HG03097 (cell line): ENCODE results near the gene WARS2.
A peak's percentile ranks its signal among the peaks of the same experiment; 100 is the strongest.
"Not testable (repeated sequence)": the region's sequence is repeated elsewhere in the genome, so short reads cannot be mapped to it uniquely, and the experiment has no call there.

Experiments used
- ATAC-seq: cut with Tn5 transposase; IDR thresholded peaks from one replicate; pipeline ENCODE4 v1.9.1; 2021; ENCODE audit not compliant: unreplicated experiment, low FRiP score

The WARS2 gene

GRCh38 chr1:119141020-119141424, 569 bp upstream of the WARS2 start:
- ATAC-seq = no peak

GRCh38 chr1:119139857-119140176, 636 bp downstream of the WARS2 start:
- peak; percentile 23 for ATAC-seq

DNA sequence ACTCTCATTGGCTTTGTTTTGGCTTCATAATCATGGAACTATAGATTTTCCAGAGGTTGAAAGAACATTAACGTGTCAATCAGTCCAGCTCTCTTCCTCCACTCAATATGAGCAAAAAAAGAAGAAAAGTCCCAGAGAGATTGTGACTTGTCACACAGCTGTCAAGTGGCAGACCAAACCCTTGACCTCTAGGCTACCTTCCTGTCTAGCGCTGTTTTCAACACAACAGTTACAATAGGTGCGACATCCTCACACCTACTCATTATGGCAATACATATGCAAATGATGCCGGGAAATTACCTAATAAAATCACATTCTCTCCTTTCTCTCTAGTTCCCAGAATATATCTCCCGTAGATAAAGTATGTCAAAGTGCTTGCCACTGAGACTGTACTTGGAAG, 1.1 kb downstream of the WARS2 start:
- ATAC-seq = no peak

DNA sequence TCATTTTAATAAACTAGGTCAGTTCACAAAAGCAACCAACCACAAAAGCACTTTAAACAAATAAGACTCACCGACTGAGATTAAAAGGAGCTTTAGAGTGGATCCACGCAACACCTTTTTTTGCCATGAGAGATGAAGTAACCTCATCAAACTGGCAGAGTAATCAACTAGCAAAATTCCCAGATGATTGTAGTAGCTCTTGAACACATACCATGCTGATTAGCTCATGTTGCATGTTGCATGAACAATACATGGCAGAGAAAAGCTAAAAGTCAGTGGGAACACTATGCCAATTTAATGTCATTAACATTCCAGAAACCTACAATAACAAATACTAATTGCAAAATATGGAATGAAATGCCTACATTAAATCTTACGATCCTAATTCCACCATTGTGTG, 4.1 kb downstream of the WARS2 start:
- ATAC-seq = no peak

DNA sequence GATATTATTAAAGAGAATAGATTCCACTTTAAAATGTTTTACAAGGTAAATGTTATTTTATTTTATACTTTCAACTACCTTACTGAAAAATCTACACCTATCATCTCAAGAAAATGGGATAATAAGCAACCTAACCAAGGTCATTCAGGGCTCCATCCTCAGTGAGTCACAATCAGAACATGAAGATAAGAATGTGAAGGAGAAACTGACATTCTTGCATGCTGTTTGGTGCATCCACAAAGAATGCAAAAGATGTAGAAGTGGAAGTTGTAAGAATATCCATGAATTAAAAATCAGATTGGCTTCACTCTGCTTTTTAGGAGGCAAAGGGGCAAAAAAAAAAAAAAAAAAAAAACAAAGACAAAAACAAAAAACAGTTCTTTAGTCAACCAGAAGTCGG, 6.5 kb downstream of the WARS2 start:
- no peak for ATAC-seq

GRCh38 chr1:119132179-119132578, 8.3 kb downstream of the WARS2 start:
- ATAC-seq = no peak

DNA sequence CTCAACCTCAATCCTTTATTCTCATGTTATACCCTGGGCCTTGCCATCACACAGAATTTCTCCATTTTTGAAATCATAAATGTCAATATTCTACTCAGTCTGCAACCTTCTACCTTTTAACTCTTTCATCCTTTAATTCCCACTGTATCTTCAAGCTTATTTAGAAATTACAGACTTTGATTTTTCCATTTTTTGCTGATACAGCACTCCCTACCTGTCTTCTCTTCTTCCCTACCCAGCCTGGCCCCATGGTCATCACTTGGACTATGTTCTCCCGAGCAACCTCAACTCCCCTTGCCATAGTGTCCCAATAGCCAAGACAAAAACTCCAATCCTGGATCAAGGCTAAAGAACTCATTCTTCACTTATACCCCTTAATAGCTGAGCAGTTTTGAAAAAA, 14.6 kb downstream of the WARS2 start:
- ATAC-seq = no peak

GRCh38 chr1:119124764-119125163, 15.7 kb downstream of the WARS2 start:
- ATAC-seq = no peak

GRCh38 chr1:119121872-119122271, 18.6 kb downstream of the WARS2 start:
- not testable (repeated sequence) for ATAC-seq

DNA sequence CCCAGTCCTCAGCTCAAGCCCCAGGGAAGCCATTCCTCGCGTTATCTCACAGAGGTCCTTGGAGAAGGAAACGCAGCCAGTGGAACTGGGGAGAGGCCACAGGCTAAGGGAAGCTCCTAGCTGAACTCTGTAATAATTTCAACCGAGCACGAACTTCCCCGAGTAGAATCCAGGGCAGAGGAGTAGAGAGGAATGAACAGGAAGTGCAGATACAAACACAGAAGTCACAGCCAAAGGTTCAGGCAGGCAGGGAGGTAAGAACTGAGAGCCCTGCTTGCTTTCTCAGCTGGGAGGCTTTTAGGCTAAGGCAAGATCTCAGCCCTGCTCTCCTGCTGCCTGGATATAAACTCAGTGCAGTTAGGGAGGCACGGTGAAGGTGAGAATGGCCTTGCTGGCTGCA, 23.7 kb downstream of the WARS2 start:
- ATAC-seq = no peak

DNA sequence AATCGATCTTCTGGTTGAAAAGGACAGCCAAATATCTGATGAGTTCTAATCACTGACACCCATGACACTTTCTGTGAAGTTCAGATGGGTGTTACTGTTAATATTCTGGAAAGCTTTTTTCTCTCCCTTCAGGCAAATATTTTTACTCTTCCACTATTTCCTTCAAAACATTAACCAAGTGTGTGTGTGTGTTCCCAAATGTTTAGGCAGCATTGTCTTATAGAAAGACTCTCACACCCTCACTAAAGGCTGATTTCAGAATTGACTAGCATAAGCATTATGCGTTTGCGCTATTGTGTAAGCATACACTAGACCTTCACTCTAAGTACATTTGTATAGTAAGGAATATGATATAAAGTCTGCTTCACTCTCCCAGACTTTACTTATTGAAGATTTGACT, 24.7 kb downstream of the WARS2 start:
- ATAC-seq = no peak

GRCh38 chr1:119115311-119115710, 25.1 kb downstream of the WARS2 start:
- no peak for ATAC-seq

- no peak for ATAC-seq
Measured at GRCh38 chr1:119114786-119115185, 25.7 kb downstream of the WARS2 start.

- ATAC-seq = no peak
Measured at GRCh38 chr1:119112791-119113190, 27.7 kb downstream of the WARS2 start.

GRCh38 chr1:119112244-119112643, 28.2 kb downstream of the WARS2 start:
- ATAC-seq = no peak

GRCh38 chr1:119108988-119109387, 31.5 kb downstream of the WARS2 start:
- ATAC-seq = no peak

DNA sequence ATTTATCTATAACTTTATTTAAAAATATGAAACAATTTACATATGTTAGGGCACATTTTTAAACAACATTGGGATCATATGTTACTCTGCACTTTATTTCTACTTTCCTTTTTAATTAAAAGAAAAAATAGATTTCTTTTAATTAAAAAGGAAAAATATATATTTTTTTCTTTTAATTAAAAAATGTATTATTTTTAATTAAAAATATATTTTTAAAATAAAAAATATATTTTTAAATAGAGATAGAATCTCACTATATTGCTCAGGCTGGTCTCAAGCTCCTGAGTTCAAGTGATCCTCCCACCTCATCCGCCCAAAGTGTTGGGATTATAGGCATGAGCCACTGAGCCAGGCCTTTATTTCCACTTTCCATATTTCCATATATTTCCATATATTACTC, 36.7 kb downstream of the WARS2 start:
- no peak for ATAC-seq

GRCh38 chr1:119102051-119102450, 38.4 kb downstream of the WARS2 start:
- ATAC-seq = no peak

DNA sequence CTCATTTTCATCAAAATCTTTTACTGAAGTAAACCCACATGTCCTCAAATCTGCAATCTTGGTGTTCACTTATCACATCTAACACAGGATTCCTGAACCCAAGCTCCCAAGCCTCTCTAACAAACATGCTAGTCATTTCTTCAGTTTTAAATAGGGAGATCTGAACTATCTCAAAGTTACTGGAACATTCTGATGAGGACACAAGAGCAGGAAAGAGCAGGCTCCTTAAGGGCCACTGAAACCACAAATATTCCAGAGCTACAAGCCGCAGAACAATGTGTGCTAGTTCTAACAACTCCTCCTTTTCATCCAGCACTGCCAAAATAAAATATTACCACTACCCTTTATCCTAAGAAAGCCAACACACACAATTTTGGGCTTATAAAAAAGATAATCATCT, 38.9 kb downstream of the WARS2 start:
- no peak for ATAC-seq

DNA sequence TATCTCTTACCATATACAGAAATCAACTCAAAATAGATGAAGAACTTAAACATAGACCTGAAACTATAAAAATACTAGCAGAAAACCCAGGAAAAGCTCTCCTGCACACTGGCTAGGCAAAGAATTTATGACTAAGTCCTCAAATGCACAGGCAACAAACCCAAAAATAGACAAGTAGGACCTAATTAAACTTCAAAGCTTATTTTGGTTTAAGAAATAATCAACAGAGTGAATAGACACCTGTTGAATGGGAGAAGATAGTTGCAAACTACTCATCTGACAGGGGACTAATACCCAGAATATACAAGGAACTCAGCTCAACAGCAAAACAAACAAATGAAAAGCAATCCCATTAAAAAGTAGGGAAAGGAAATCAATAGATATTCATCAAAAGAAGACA, 40.7 kb downstream of the WARS2 start:
- no peak for ATAC-seq

DNA sequence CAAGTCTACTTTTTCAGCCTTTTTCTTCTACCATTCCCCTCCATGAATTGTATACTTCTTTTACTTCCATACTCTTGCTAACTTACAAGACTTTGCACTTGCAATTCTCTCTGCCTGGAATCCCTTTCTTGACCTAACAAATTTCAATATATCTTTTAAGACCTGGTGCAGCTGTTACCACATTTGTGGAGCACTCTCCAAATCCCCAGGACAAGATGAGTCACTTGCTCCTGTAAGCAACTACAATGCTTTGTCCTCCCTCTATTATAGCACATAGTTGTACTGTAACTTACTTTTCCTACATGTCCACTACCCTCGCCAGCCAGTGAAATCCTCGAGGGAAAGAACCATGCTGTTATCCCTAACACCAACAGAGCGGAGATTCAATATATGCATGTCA, 43.1 kb downstream of the WARS2 start:
- ATAC-seq = no peak

DNA sequence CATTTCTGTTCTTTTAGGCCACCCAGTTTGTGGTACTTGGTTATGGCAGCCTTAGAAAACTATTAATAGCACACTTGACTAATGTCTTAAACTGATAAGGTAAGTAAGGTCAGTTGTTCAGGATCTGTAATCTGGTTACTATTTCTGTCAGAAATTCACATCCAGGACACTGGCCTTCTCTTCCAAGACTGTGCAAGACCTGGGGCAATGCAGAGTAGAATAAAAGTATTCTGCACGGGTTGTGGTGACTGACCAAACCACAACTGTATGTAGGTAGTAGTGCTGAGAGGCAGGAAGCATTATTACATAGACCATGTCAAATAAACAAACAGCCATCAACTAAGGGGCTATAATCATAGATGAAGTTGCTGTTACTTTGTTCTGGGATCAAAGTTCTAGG, 46.7 kb downstream of the WARS2 start:
- no peak for ATAC-seq

DNA sequence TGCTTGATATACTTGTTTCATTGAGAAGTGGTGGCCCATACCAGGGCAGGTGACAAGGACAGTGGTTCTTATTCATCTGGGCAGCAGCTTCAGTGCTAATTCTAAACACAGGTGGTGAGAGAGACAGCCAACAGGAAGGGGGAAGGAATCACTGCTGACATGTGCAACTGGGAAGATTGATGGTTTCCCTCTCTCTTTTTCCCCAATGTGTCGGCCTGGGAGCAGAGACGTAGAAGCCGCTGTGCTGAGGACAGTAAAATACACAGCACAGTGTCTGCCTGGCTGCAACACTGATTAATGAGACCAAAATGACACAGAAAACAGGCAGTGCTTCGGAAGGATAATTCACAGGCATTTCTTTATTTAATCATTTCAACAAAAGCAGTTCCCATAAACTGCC, 48.8 kb downstream of the WARS2 start:
- no peak for ATAC-seq

DNA sequence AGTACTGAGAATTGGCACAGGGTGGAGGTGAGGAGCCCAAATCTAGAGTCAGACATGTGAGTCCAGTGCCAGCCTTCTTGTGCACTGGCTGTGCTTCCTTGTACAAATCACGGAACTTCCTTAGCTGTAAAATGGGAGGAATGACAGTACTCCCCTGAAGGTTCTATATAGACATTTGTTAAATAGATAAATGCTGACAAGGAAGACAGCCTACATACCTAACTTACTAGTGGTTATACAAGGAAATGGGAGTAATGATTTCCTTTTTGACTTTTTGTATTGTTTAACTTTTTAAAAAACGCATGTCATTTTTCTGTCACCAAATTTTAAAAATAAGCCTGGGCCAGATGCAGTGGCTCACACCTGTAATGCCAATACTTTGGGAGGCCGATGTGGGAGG, 50.2 kb downstream of the WARS2 start:
- ATAC-seq = no peak
